NCI-H524 treated with DMSO at 0.1 percent for 48 hours (cell line): ENCODE results near the gene TMEM255B.

ENCODE experiments used
- DNase-seq: peaks from one replicate; lab custom pipeline; 2025; lab: John Stamatoyannopoulos, UW

The TMEM255B gene

GRCh38 chr13:113768018-113768905 is 9.2 kb downstream of the TMEM255B start:
- DNase-seq, result no peak

GRCh38 chr13:113769106-113769505 is 10.1 kb downstream of the TMEM255B start:
- no peak for DNase-seq

GRCh38 chr13:113769881-113770280 is 10.9 kb downstream of the TMEM255B start:
- no peak for DNase-seq

- no peak for DNase-seq
Observed at GRCh38 chr13:113770441-113770840, 11.4 kb downstream of the TMEM255B start.

- no peak for DNase-seq
Observed at GRCh38 chr13:113770937-113771336, 11.9 kb downstream of the TMEM255B start.

GRCh38 chr13:113771709-113772331 is 12.8 kb downstream of the TMEM255B start:
- DNase-seq, result no peak

- no peak for DNase-seq
Observed at GRCh38 chr13:113774177-113775107, 15.4 kb downstream of the TMEM255B start.

GRCh38 chr13:113775451-113776145 is 16.6 kb downstream of the TMEM255B start:
- DNase-seq, result no peak

GRCh38 chr13:113776231-113777125 is 17.5 kb downstream of the TMEM255B start:
- DNase-seq, result no peak

- no peak for DNase-seq
Observed at GRCh38 chr13:113777311-113778260, 18.6 kb downstream of the TMEM255B start.

GRCh38 chr13:113781571-113781970 is 22.5 kb downstream of the TMEM255B start:
- no peak for DNase-seq

GRCh38 chr13:113782472-113782871 is 23.4 kb downstream of the TMEM255B start:
- DNase-seq, result no peak

GRCh38 chr13:113783200-113783881 is 24.3 kb downstream of the TMEM255B start:
- no peak for DNase-seq

- no peak for DNase-seq
Observed at GRCh38 chr13:113783966-113784644, 25.1 kb downstream of the TMEM255B start.

GRCh38 chr13:113784645-113785024 is 25.6 kb downstream of the TMEM255B start:
- DNase-seq, result no peak

- DNase-seq, result no peak
Observed at GRCh38 chr13:113785051-113786010, 26.3 kb downstream of the TMEM255B start.

- DNase-seq, result no peak
Observed at GRCh38 chr13:113786262-113786841, 27.3 kb downstream of the TMEM255B start.
